ENCODE data around the gene DEGS1. TPM values are rescaled to one million over a fixed set of nuclear protein-coding genes. Genes with fewer than 3 reads are reported as not detected.

Gene DEGS1
- total and polyA plus RNA-seq, 10 of the 15 experiments (the other 5 are each of a cell fraction or from before 2014, with no cell fraction given): 16.5 to 133 (median 46.0) TPM

GRCh38 chr1:224168859-224169380 is 14.1 kb upstream of the DEGS1 start (continued):
- TF ChIP-seq ZNF687 (IDR thresholded peaks at IDR 0.05): no peak
- no peak for TF ChIP-seq PRDM15 (CRISPR knock-in tag; IDR thresholded peaks at IDR 0.05)
- TF ChIP-seq BMI1 (IDR thresholded peaks at IDR 0.05; ENCODE audit: borderline replicate concordance): no peak; the same call in 1 of the 2 replicates
- no peak for TF ChIP-seq CHD2 (IDR thresholded peaks at IDR 0.05; ENCODE audit: borderline replicate concordance, low read depth, low read length)
- no peak for TF ChIP-seq CTCF (IDR thresholded peaks at IDR 0.05 in 2 of 3, conservative IDR thresholded peaks at IDR 0.05 in 1 of 3; ENCODE audit: control insufficient read depth in 2 of 3, extremely low read depth in 1 of 3, insufficient read depth in 1 of 3, low read depth in 3 of 3, low read length in 3 of 3)
- no peak for TF ChIP-seq NR2C2 (IDR thresholded peaks at IDR 0.05; ENCODE audit: borderline replicate concordance, control insufficient read depth, insufficient read length, low read depth)
- TF ChIP-seq HDAC6 (IDR thresholded peaks at IDR 0.05; ENCODE audit: unreplicated experiment): no peak
- TF ChIP-seq EGR1 (IDR thresholded peaks at IDR 0.05; ENCODE audit: borderline replicate concordance in 1 of 2, low read depth in 2 of 2, low read length in 2 of 2): no peak
- TF ChIP-seq ZNF592 (IDR thresholded peaks at IDR 0.05): no peak
- TF ChIP-seq LARP7 (IDR thresholded peaks at IDR 0.05): no peak
- no peak for TF ChIP-seq ZNF274 (IDR thresholded peaks at IDR 0.05; ENCODE audit: insufficient read depth, insufficient read length)
- TF ChIP-seq TCF3 (IDR thresholded peaks at IDR 0.05; ENCODE audit: borderline replicate concordance, insufficient read depth, low read depth, low read length): no peak
- TF ChIP-seq STAT1 (conservative IDR thresholded peaks at IDR 0.05): no peak
- TF ChIP-seq CEBPB (IDR thresholded peaks at IDR 0.05; ENCODE audit: borderline replicate concordance in 1 of 2, low read depth in 2 of 2, low read length in 2 of 2): 0 out of 4 replicates have a peak, but pooled peaks of 1 of the 2 experiments have one; percentile 49
- peak; percentile 73 for TF ChIP-seq TCF7 (IDR thresholded peaks at IDR 0.05; ENCODE audit: borderline replicate concordance)
